HEK293T (cell line): ENCODE data around the gene IL23A.

Source experiments
- CTCF ChIA-PET: fragments of 350-600 bp; formaldehyde crosslinking; extraction: SDS; loops from one replicate; lab custom pipeline; 2021; ENCODE audit warnings: antibody characterized with exemption, inconsistent platforms; lab: Yijun Ruan, JAX
- POLR2A ChIA-PET: fragments of 350-600 bp; formaldehyde crosslinking; extraction: SDS; loops from one replicate; lab custom pipeline; 2020; ENCODE audit warnings: antibody characterized with exemption, inconsistent platforms; lab: Yijun Ruan, JAX
- DNase-seq: peaks from one replicate; pipeline ENCODE4 v3.0.0; 2012; ENCODE audit warnings: mixed read lengths; ENCODE audit errors: extremely low spot score
- ARNT ChIP-seq: fragments of 450-650 bp; IDR thresholded peaks from 2 replicates; pipeline ENCODE4 v1.6.1; 2017; ENCODE audit warnings: mild to moderate bottlenecking
- BHLHE40 ChIP-seq: fragments of 450-650 bp; IDR thresholded peaks from 2 replicates; pipeline ENCODE4 v1.6.1; 2016; ENCODE audit warnings: mild to moderate bottlenecking, moderate library complexity, borderline replicate concordance
- CTBP1 ChIP-seq: fragments of 450-650 bp; IDR thresholded peaks from 2 replicates; pipeline ENCODE4 v1.6.1; 2016; ENCODE audit warnings: borderline replicate concordance
- ELF4 ChIP-seq: fragments of 450-650 bp; IDR thresholded peaks from 2 replicates; pipeline ENCODE4 v1.6.1; 2017; ENCODE audit warnings: antibody characterized with exemption
- FOXA1 ChIP-seq: fragments of 450-650 bp; IDR thresholded peaks from 2 replicates; pipeline ENCODE4 v1.6.1; 2016; ENCODE audit warnings: mild to moderate bottlenecking
- FOXK2 ChIP-seq: fragments of 450-650 bp; IDR thresholded peaks from 2 replicates; pipeline ENCODE4 v1.6.1; 2016; ENCODE audit warnings: mild to moderate bottlenecking
- FOXM1 ChIP-seq: fragments of 450-650 bp; IDR thresholded peaks from 2 replicates; pipeline ENCODE4 v1.6.1; 2017; ENCODE audit warnings: mild to moderate bottlenecking, borderline replicate concordance
- HDGF ChIP-seq: fragments of 450-650 bp; IDR thresholded peaks from 2 replicates; pipeline ENCODE4 v1.6.1; 2017; ENCODE audit warnings: antibody characterized with exemption, borderline replicate concordance
- L3MBTL2 ChIP-seq: fragments of 450-650 bp; conservative IDR thresholded peaks from 2 replicates; pipeline ENCODE4 v1.6.1; 2016; ENCODE audit warnings: mild to moderate bottlenecking
- LEF1 ChIP-seq: fragments of 450-650 bp; IDR thresholded peaks from 2 replicates; pipeline ENCODE4 v1.6.1; 2017; ENCODE audit warnings: mild to moderate bottlenecking, borderline replicate concordance
- NFRKB ChIP-seq: fragments of 450-650 bp; IDR thresholded peaks from 2 replicates; pipeline ENCODE4 v1.6.1; 2016; ENCODE audit warnings: mild to moderate bottlenecking, moderate library complexity
- PKNOX1 ChIP-seq: fragments of 450-650 bp; IDR thresholded peaks from 2 replicates; pipeline ENCODE4 v1.6.1; 2016
- SP1 ChIP-seq: fragments of 450-650 bp; IDR thresholded peaks from 2 replicates; pipeline ENCODE4 v1.6.1; 2017
- SUZ12 ChIP-seq: fragments of 450-650 bp; IDR thresholded peaks from 2 replicates; pipeline ENCODE4 v1.6.1; 2016; ENCODE audit warnings: mild to moderate bottlenecking
- TARDBP ChIP-seq: fragments of 450-650 bp; IDR thresholded peaks from 2 replicates; pipeline ENCODE4 v1.6.1; 2016
- ZNF384 ChIP-seq: fragments of 450-650 bp; IDR thresholded peaks from 2 replicates; pipeline ENCODE4 v1.6.1; 2016

The IL23A gene

GRCh38 chr12:56338308-56339157 is at the start of gene IL23A:
Gene IL23A, plus strand, starts transcription at chr12:56338884. Its CDS starts 161 bp downstream, at chr12:56339045.
- DNase-seq = no peak
- TF ChIP-seq ARNT (no peak), L3MBTL2 (no peak), FOXM1 (no peak), FOXK2 (no peak), SP1 (no peak), FOXA1 (no peak), BHLHE40 (no peak), ZNF384 (no peak), CTBP1 (no peak), TARDBP (no peak), NFRKB (no peak), ELF4 (no peak), LEF1 (no peak), HDGF (no peak), SUZ12 (no peak), PKNOX1 (no peak)
- ChIA-PET POLR2A (interaction anchor here (1.1 to 2.2 kb wide), 2 partner anchors 22 kb away, joined by 4 to 8 read pairs; partner anchors contain the start of gene STAT2), CTCF (no interaction called here)

- ChIA-PET POLR2A (no interaction called here), CTCF (no interaction called here)
- TF ChIP-seq NFRKB (no peak), TARDBP (no peak), ZNF384 (no peak), FOXA1 (no peak), FOXK2 (no peak), PKNOX1 (no peak), HDGF (no peak), CTBP1 (no peak), ARNT (no peak), LEF1 (no peak), FOXM1 (no peak), ELF4 (no peak)
- no peak for DNase-seq
Observed at GRCh38 chr12:56293795-56294194, 44.9 kb upstream of the IL23A start.

- DNase-seq = no peak
- CTCF ChIA-PET = no interaction called here
- POLR2A ChIA-PET = no interaction called here
- TF ChIP-seq FOXM1 (no peak), TARDBP (no peak), SP1 (no peak), BHLHE40 (no peak), FOXK2 (no peak), SUZ12 (no peak), PKNOX1 (no peak), L3MBTL2 (no peak), ARNT (no peak), LEF1 (no peak), HDGF (no peak), NFRKB (no peak), CTBP1 (no peak), ELF4 (no peak), ZNF384 (no peak), FOXA1 (no peak)
Observed at GRCh38 chr12:56296295-56296694, 42.4 kb upstream of the IL23A start.

GRCh38 chr12:56297400-56297799 is 41.3 kb upstream of the IL23A start:
- TF ChIP-seq FOXA1 = no peak
- TF ChIP-seq CTBP1 = no peak
- TF ChIP-seq L3MBTL2 = no peak
- TF ChIP-seq BHLHE40 = no peak
- TF ChIP-seq FOXM1 = no peak
- TF ChIP-seq HDGF = no peak
- no peak for TF ChIP-seq ARNT
- TF ChIP-seq FOXK2 = no peak
- no peak for TF ChIP-seq ZNF384
- no peak for TF ChIP-seq ELF4
- no peak for TF ChIP-seq LEF1
- TF ChIP-seq SUZ12 = no peak
- TF ChIP-seq SP1 = no peak
- TF ChIP-seq NFRKB = no peak
- TF ChIP-seq TARDBP = no peak
- no peak for TF ChIP-seq PKNOX1
- ChIA-PET POLR2A (interaction anchor here (1.2 to 3.6 kb wide), 3 partner anchors 31 to 108 kb away, joined by 3 to 10 read pairs (median 4); partner anchors contain the start of genes ANKRD52 and SMARCC2), CTCF (no interaction called here)
- no peak for DNase-seq

- ChIA-PET POLR2A (interaction anchor here (1.0 to 3.6 kb wide), 6 partner anchors 33 to 180 kb away, joined by 3 to 10 read pairs (median 5); partner anchors contain the start of genes ANKRD52, ESYT1, PAN2 and TIMELESS), CTCF (interaction anchor here (1.5 kb wide), 1 partner anchor 32 kb away, joined by 3 read pairs; the partner anchor contains the start of gene COQ10A)
- no peak for DNase-seq
- peak; percentile 55 for TF ChIP-seq PKNOX1
- no peak for TF ChIP-seq CTBP1
- TF ChIP-seq TARDBP = no peak
- no peak for TF ChIP-seq NFRKB
- TF ChIP-seq BHLHE40 = no peak
Observed at GRCh38 chr12:56298828-56299227, 39.9 kb upstream of the IL23A start.
